WTC11 (cell line): ENCODE data around the gene AQP2.

ENCODE experiments used
- CBFB ChIP-seq: sonication (generic); formaldehyde crosslinking; IDR thresholded peaks from 2 replicates; pipeline ENCODE4 v1.8.1; 2022; ENCODE audit warnings: mild to moderate bottlenecking, low read depth, missing genetic modification reagents
- NFE2L1 ChIP-seq: sonication (generic); formaldehyde crosslinking; IDR thresholded peaks from 2 replicates; pipeline ENCODE4 v1.8.1; 2023; ENCODE audit warnings: missing genetic modification reagents
- SP1 ChIP-seq: sonication (generic); formaldehyde crosslinking; conservative IDR thresholded peaks from 2 replicates; pipeline ENCODE4 v1.8.1; 2022; ENCODE audit warnings: missing genetic modification reagents
- TF ChIP-seq, protein P1 (sequence below): sonication (generic); formaldehyde crosslinking; conservative IDR thresholded peaks from 2 replicates; pipeline ENCODE4 v1.8.1; 2022; ENCODE audit warnings: mild to moderate bottlenecking, missing genetic modification reagents
- TF ChIP-seq, protein P2 (sequence below): sonication (generic); formaldehyde crosslinking; IDR thresholded peaks from 2 replicates; pipeline ENCODE4 v1.8.0; 2022; ENCODE audit warnings: mild to moderate bottlenecking, missing genetic modification reagents
- TF ChIP-seq, protein P3 (sequence below): sonication (generic); formaldehyde crosslinking; IDR thresholded peaks from 2 replicates; pipeline ENCODE4 v1.8.0; 2022; ENCODE audit warnings: mild to moderate bottlenecking, missing genetic modification reagents
- TF ChIP-seq, protein P4 (sequence below): fragments of 200-600 bp; IDR thresholded peaks from 2 replicates; pipeline ENCODE4 v1.8.0; 2022; ENCODE audit warnings: antibody characterized with exemption
- TF ChIP-seq, protein P5 (sequence below): sonication (generic); formaldehyde crosslinking; IDR thresholded peaks from 2 replicates; pipeline ENCODE4 v1.8.1; 2023; ENCODE audit warnings: mild to moderate bottlenecking, missing genetic modification reagents

DNA sequence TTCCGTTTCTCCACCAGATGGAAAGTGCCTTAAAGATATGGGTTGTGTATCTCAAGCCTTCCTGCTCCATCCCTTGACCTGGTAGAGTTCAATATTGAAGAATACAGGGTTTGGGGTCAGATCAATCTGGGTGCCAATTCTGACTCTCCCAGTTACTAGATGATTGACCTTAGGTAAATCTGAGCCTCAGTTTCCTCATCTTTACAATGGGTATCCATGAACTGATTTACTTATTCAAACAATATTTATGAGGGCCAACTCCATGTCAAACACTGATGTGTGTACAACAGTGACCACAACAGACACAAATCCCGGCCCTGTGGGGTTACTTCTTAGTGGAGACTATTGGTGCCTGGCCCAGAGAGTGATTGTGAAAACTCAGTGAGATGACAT lies 39.3 kb upstream of the AQP2 start:
- no peak for TF ChIP-seq SP1 (CRISPR knock-in tag)
- TF ChIP-seq NFE2L1 (CRISPR knock-in tag) = no peak
- TF ChIP-seq, protein P1, sequence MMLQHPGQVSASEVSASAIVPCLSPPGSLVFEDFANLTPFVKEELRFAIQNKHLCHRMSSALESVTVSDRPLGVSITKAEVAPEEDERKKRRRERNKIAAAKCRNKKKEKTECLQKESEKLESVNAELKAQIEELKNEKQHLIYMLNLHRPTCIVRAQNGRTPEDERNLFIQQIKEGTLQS (CRISPR knock-in tag) = no peak
- TF ChIP-seq, protein P2, sequence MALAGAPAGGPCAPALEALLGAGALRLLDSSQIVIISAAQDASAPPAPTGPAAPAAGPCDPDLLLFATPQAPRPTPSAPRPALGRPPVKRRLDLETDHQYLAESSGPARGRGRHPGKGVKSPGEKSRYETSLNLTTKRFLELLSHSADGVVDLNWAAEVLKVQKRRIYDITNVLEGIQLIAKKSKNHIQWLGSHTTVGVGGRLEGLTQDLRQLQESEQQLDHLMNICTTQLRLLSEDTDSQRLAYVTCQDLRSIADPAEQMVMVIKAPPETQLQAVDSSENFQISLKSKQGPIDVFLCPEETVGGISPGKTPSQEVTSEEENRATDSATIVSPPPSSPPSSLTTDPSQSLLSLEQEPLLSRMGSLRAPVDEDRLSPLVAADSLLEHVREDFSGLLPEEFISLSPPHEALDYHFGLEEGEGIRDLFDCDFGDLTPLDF (CRISPR knock-in tag) = no peak
- TF ChIP-seq, protein P3, sequence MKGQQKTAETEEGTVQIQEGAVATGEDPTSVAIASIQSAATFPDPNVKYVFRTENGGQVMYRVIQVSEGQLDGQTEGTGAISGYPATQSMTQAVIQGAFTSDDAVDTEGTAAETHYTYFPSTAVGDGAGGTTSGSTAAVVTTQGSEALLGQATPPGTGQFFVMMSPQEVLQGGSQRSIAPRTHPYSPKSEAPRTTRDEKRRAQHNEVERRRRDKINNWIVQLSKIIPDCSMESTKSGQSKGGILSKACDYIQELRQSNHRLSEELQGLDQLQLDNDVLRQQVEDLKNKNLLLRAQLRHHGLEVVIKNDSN (CRISPR knock-in tag) = no peak
- no peak for TF ChIP-seq CBFB
- TF ChIP-seq, protein P4, sequence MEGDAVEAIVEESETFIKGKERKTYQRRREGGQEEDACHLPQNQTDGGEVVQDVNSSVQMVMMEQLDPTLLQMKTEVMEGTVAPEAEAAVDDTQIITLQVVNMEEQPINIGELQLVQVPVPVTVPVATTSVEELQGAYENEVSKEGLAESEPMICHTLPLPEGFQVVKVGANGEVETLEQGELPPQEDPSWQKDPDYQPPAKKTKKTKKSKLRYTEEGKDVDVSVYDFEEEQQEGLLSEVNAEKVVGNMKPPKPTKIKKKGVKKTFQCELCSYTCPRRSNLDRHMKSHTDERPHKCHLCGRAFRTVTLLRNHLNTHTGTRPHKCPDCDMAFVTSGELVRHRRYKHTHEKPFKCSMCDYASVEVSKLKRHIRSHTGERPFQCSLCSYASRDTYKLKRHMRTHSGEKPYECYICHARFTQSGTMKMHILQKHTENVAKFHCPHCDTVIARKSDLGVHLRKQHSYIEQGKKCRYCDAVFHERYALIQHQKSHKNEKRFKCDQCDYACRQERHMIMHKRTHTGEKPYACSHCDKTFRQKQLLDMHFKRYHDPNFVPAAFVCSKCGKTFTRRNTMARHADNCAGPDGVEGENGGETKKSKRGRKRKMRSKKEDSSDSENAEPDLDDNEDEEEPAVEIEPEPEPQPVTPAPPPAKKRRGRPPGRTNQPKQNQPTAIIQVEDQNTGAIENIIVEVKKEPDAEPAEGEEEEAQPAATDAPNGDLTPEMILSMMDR = no peak
- TF ChIP-seq, protein P5, sequence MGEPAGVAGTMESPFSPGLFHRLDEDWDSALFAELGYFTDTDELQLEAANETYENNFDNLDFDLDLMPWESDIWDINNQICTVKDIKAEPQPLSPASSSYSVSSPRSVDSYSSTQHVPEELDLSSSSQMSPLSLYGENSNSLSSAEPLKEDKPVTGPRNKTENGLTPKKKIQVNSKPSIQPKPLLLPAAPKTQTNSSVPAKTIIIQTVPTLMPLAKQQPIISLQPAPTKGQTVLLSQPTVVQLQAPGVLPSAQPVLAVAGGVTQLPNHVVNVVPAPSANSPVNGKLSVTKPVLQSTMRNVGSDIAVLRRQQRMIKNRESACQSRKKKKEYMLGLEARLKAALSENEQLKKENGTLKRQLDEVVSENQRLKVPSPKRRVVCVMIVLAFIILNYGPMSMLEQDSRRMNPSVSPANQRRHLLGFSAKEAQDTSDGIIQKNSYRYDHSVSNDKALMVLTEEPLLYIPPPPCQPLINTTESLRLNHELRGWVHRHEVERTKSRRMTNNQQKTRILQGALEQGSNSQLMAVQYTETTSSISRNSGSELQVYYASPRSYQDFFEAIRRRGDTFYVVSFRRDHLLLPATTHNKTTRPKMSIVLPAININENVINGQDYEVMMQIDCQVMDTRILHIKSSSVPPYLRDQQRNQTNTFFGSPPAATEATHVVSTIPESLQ (CRISPR knock-in tag) = no peak
